K562 (cell line): ENCODE measurements around the gene LNPEP. TPM values are rescaled to one million over a fixed set of nuclear protein-coding genes. Genes with fewer than 3 reads are reported as not detected.

Experiments
- ATAC-seq: fragments of 200-7000 bp; cut with Tn5 transposase; 3 replicates; pipeline ENCODE4 v1.9.1; 2020; ENCODE audit warnings: moderate library complexity
- BruUV-seq: library from RNA; stranded (reverse); fragments of 400-500 nt; replicated peaks from 2 replicates; lab custom pipeline; 2021; lab: Mats Ljungman, UMichigan
- CTCF ChIA-PET: fragments of 300-600 bp; formaldehyde crosslinking; extraction: SDS; loops from one replicate; lab custom pipeline; 2021; ENCODE audit warnings: low intra/inter-chr PET ratio; lab: Yijun Ruan, JAX
- POLR2A ChIA-PET: fragments of 300-600, 350-650 bp; sonication (Branson Sonifier 250); formaldehyde crosslinking; extraction: SDS; loops from one replicate; lab custom pipeline; 2021; ENCODE audit warnings: antibody characterized with exemption, inconsistent platforms; lab: Yijun Ruan, JAX
- DNase-seq, 4 experiments: peaks; one replicate each; pipeline versions ENCODE4 v3.0.0 to v3.0.0-alpha.2; 2011 to 2018; ENCODE audit warnings: low spot score in 3 of 4, mixed read lengths in 3 of 4; ENCODE audit errors: extremely low read depth in 1 of 4
- FAIRE-seq: peaks from 2 replicates; lab custom pipeline; 2011; peaks lifted over from hg19 to GRCh38; lab: Jason Lieb, UNC
- H2AFZ ChIP-seq: 2 replicates; pipeline ENCODE4 v1.6.0; 2011; ENCODE audit warnings: low read depth, low read length, control low read depth, inconsistent platforms
- H3K27ac ChIP-seq: fragments of 200-600 bp; 3 replicates; pipeline ENCODE4 v1.8.0; 2011; ENCODE audit warnings: low read depth, mild to moderate bottlenecking, control low read depth, inconsistent platforms, low read length, moderate library complexity, mixed read lengths; ENCODE audit errors: extremely low read depth
- H3K27me3 ChIP-seq, 2 experiments: fragments of 300-600 bp in 1 of 2; 2 replicates in 1 of 2; 3 replicates in 1 of 2; pipeline versions ENCODE4 v1.6.0 to v1.8.0; 2011; ENCODE audit warnings: inconsistent platforms in 2 of 2, low read length in 2 of 2, mild to moderate bottlenecking in 1 of 2, mixed read lengths in 1 of 2, moderate library complexity in 1 of 2; ENCODE audit not compliant: control insufficient read depth in 2 of 2, insufficient read depth in 2 of 2
- H3K36me3 ChIP-seq: fragments of 300-600 bp; 3 replicates; pipeline ENCODE4 v1.8.0; 2011; ENCODE audit warnings: mild to moderate bottlenecking, low read length, inconsistent platforms; ENCODE audit not compliant: control insufficient read depth, insufficient read depth
- H3K4me1 ChIP-seq, 2 experiments: fragments of 200-600 bp in 1 of 2; replicated peaks in 1 of 2; 2 replicates in 1 of 2; 3 replicates in 1 of 2; pipeline versions ENCODE4 v1.5.1 to v1.8.0; 2011; ENCODE audit warnings: inconsistent platforms in 2 of 2, low read length in 2 of 2, mild to moderate bottlenecking in 1 of 2, mixed read lengths in 1 of 2, moderate library complexity in 1 of 2; ENCODE audit not compliant: control insufficient read depth in 2 of 2, insufficient read depth in 2 of 2
- H3K4me2 ChIP-seq: 2 replicates; pipeline ENCODE4 v1.6.1; 2011; ENCODE audit warnings: low read length, control low read depth, inconsistent platforms, mixed read lengths; ENCODE audit not compliant: insufficient read depth
- H3K4me3 ChIP-seq: fragments of 200-600 bp; sonication (generic), shearing (Covaris generic); 2 replicates; pipeline ENCODE4 v1.5.1; 2016; ENCODE audit warnings: control low read depth, inconsistent platforms
- H3K79me2 ChIP-seq: fragments of 200-600 bp; 3 replicates; pipeline ENCODE4 v1.8.0; 2011; ENCODE audit warnings: low read length, inconsistent platforms; ENCODE audit not compliant: control insufficient read depth, insufficient read depth
- H3K9ac ChIP-seq, 2 experiments: 2 replicates each; pipeline versions ENCODE4 v1.6.0 to v1.6.1; 2011; ENCODE audit warnings: low read depth in 2 of 2, low read length in 2 of 2, control low read depth in 1 of 2, inconsistent platforms in 1 of 2, mild to moderate bottlenecking in 1 of 2, mixed read lengths in 1 of 2; ENCODE audit not compliant: insufficient read depth in 1 of 2
- H3K9me1 ChIP-seq: one replicate; pipeline ENCODE4 v1.6.0; 2011; ENCODE audit warnings: inconsistent platforms, mild to moderate bottlenecking, low read length, moderate library complexity; ENCODE audit not compliant: control insufficient read depth, insufficient read depth
- H3K9me3 ChIP-seq: replicated peaks from 2 replicates; pipeline ENCODE4 v1.5.1; 2011; ENCODE audit warnings: low read depth, low read length, inconsistent platforms; ENCODE audit not compliant: control insufficient read depth, insufficient read depth
- H4K20me1 ChIP-seq: replicated peaks from 2 replicates; pipeline ENCODE4 v1.6.1; 2011; ENCODE audit warnings: low read length, inconsistent platforms, mixed read lengths; ENCODE audit not compliant: control insufficient read depth, insufficient read depth
- ATF1 ChIP-seq, 2 experiments: fragments of 450-650 bp in 1 of 2; IDR thresholded peaks; 2 replicates each; pipeline ENCODE4 v1.6.1; 2016; ENCODE audit warnings: missing compliant biosample characterization in 1 of 2, missing genetic modification characterization in 1 of 2
- BRD9 ChIP-seq: fragments of 450-650 bp; IDR thresholded peaks from 2 replicates; pipeline ENCODE4 v1.6.1; 2018; ENCODE audit warnings: low read depth; ENCODE audit not compliant: partially characterized antibody
- C11orf30 ChIP-seq: fragments of 450-650 bp; IDR thresholded peaks from 2 replicates; pipeline ENCODE4 v1.6.1; 2016; ENCODE audit warnings: low read depth, mild to moderate bottlenecking
- CREB3 ChIP-seq: fragments of 450-650 bp; conservative IDR thresholded peaks from 2 replicates; pipeline ENCODE4 v1.6.1; 2016; ENCODE audit warnings: missing genetic modification characterization, low read depth, mild to moderate bottlenecking, missing compliant biosample characterization, moderate library complexity
- DPF2 ChIP-seq: fragments of 450-650 bp; IDR thresholded peaks from 2 replicates; pipeline ENCODE4 v1.6.1; 2016
- ERF ChIP-seq: fragments of 450-650 bp; formaldehyde crosslinking; IDR thresholded peaks from 2 replicates; pipeline ENCODE4 v1.4.0; 2020; ENCODE audit warnings: mild to moderate bottlenecking, mixed read lengths
- HDGF ChIP-seq: fragments of 450-650 bp; IDR thresholded peaks from 2 replicates; pipeline ENCODE4 v1.6.1; 2016
- HMBOX1 ChIP-seq: sonication (generic); IDR thresholded peaks from 2 replicates; pipeline ENCODE4 v1.6.1; 2016
- MCM3 ChIP-seq: fragments of 450-650 bp; IDR thresholded peaks from 2 replicates; pipeline ENCODE4 v1.6.1; 2016
- NFXL1 ChIP-seq: fragments of 450-650 bp; formaldehyde crosslinking; IDR thresholded peaks from 2 replicates; pipeline ENCODE4 v1.4.0; 2021; ENCODE audit warnings: mild to moderate bottlenecking
- OTX1 ChIP-seq: fragments of 450-650 bp; formaldehyde crosslinking; IDR thresholded peaks from 2 replicates; pipeline ENCODE4 v1.4.0; 2022; ENCODE audit warnings: mild to moderate bottlenecking
- PCBP2 ChIP-seq: fragments of 200-400 bp; formaldehyde crosslinking; IDR thresholded peaks from 2 replicates; pipeline ENCODE4 v1.6.1; 2018; ENCODE audit warnings: low read length, low read depth, mild to moderate bottlenecking, moderate library complexity; ENCODE audit not compliant: poor library complexity, severe bottlenecking
- POLR2G ChIP-seq: fragments of 200-400 bp; formaldehyde crosslinking; IDR thresholded peaks from 2 replicates; pipeline ENCODE4 v1.6.1; 2017; ENCODE audit warnings: low read depth, mild to moderate bottlenecking, antibody characterized with exemption, low read length, moderate library complexity
- POLR2H ChIP-seq: IDR thresholded peaks from 2 replicates; pipeline ENCODE4 v1.6.1; 2016; ENCODE audit warnings: missing genetic modification characterization, low read depth, mild to moderate bottlenecking, control low read depth, missing compliant biosample characterization, moderate library complexity
- SAP30 ChIP-seq: fragments of 200-600 bp; sonication (generic); IDR thresholded peaks from 2 replicates; pipeline ENCODE4 v1.6.1; 2012; ENCODE audit warnings: borderline replicate concordance, low read depth, mild to moderate bottlenecking, moderate library complexity, low read length, control low read depth, inconsistent platforms; ENCODE audit not compliant: insufficient read depth, poor library complexity, severe bottlenecking
- ZBTB2 ChIP-seq: fragments of 450-650 bp; IDR thresholded peaks from 2 replicates; pipeline ENCODE4 v1.6.1; 2016; ENCODE audit warnings: antibody characterized with exemption
- ZBTB7A ChIP-seq: IDR thresholded peaks from 2 replicates; pipeline ENCODE4 v1.6.1; 2011; ENCODE audit warnings: low read depth, mild to moderate bottlenecking, low read length, moderate library complexity, borderline replicate concordance; ENCODE audit not compliant: control insufficient read depth
- ZFPM2 ChIP-seq: fragments of 250-450 bp; sonication (Bioruptor Pico); IDR thresholded peaks from 2 replicates; pipeline ENCODE4 v1.5.1; 2022; ENCODE audit warnings: mild to moderate bottlenecking
- ZNF75A ChIP-seq: fragments of 450-650 bp; formaldehyde crosslinking; IDR thresholded peaks from 2 replicates; pipeline ENCODE4 v1.4.0; 2020; ENCODE audit warnings: mild to moderate bottlenecking
- ZSCAN29 ChIP-seq: fragments of 450-650 bp; IDR thresholded peaks from 2 replicates; pipeline ENCODE4 v1.6.1; 2017
- WGBS: fragments of 100-300 bp; shearing (Covaris generic); methylation state at CpG from one replicate; pipeline ENCODE4 v1.1.6; 2016; ENCODE audit warnings: low coverage, mixed read lengths; ENCODE audit not compliant: insufficient coverage; ENCODE audit errors: missing lambda C conversion rate; 5-methylcytosine and 5-hydroxymethylcytosine counted together
- in situ Hi-C: fragments of 300-500 bp; cut with MboI; formaldehyde crosslinking; loops from 4 replicates; pipeline ENCODE4 v1.15.0; 2018; ENCODE audit warnings: inconsistent platforms, mixed read lengths
- intact Hi-C: fragments of 100-400 bp; cut with micrococcal nuclease; formaldehyde crosslinking; loops from 2 replicates; pipeline ENCODE4 v1.14.2; 2022
- polyA plus RNA-seq, 8 experiments: library from polyadenylated mRNA; depleted of rRNA in 4 of 8; stranded (reverse) in 5 of 8; unstranded in 3 of 8; fragments of >200 nt; fragmentation: Nextera tagmentation in 2 of 8; fragmentation: Illumina TruSeq in 1 of 8; extraction: Ambion mirVana in 2 of 8; extraction: Trizol in 1 of 8; gene quantifications; 2 replicates each; pipeline versions ENCODE4 v1.2.1 to v1.2.3, GENCODE V29; 2011 to 2014; ENCODE audit warnings: inconsistent platforms in 1 of 8, missing spikeins in 1 of 8
- total RNA-seq, 7 experiments: library from RNA; depleted of rRNA in 6 of 7; stranded (reverse); fragments of >200 nt in 6 of 7; fragmentation: Illumina TruSeq in 2 of 7; extraction: Trizol in 2 of 7; gene quantifications; 2 replicates each; pipeline versions ENCODE4 v1.2.1 to v1.2.3, GENCODE V29; 2011 to 2021; ENCODE audit warnings: low replicate concordance in 1 of 7

LNPEP gene
- total and polyA plus RNA-seq, 9 of the 15 experiments (the other 6 are each of a cell fraction or from before 2014, with no cell fraction given), result 2.6 to 27.9 (median 11.2) TPM

GRCh38 chr5:97056263-97056662, 120.4 kb downstream of the LNPEP start (continued):
- TF ChIP-seq ATF1 (CRISPR knock-in tag; IDR thresholded peaks at IDR 0.05) (no peak), ATF1 (tag; IDR thresholded peaks at IDR 0.05) (no peak), ZNF75A (CRISPR knock-in tag) (no peak), POLR2H (tag) (no peak), ERF (CRISPR knock-in tag) (no peak)

GRCh38 chr5:97062046-97062445, 126.2 kb downstream of the LNPEP start:
- Histone ChIP-seq H2AFZ (no peak overlapping the region), H3K4me1 (no peaks in the 10 kb centered on the region), H3K27me3 (no peaks in the 10 kb centered on the region; a peak in 1 of 5 replicates), H3K36me3 (no peaks in the 10 kb centered on the region), H3K9ac (no peak overlapping the region), H3K4me3 (no peak overlapping the region), H4K20me1 (no peaks in the 10 kb centered on the region), H3K4me2 (no peak overlapping the region), H3K9me3 (no peaks in the 10 kb centered on the region), H3K79me2 (no peaks in the 10 kb centered on the region), H3K27ac (no peak overlapping the region), H3K9me1 (no peaks in the 10 kb centered on the region)
- ChIA-PET POLR2A (interaction anchor here (1.1 kb wide), 1 partner anchor 9 kb away, joined by 3 read pairs; no protein-coding TSS in a partner anchor), CTCF (no interaction called here)
- no peak for DNase-seq
- no peak for ATAC-seq
- no TSS peak for BruUV-seq
- FAIRE-seq, result no peak
- in situ Hi-C loops (no loop called here), intact Hi-C loops (loop anchor here (5.0 kb wide), 2 partner anchors 80 to 100 kb away; partner anchors contain the start of gene LIX1)
- 14% methylated on average over 8 of the region's 8 CpGs for WGBS
- no peak for TF ChIP-seq HDGF
- no peak for TF ChIP-seq C11orf30
- TF ChIP-seq ZSCAN29, result no peak
- no peak for TF ChIP-seq ZBTB2
- TF ChIP-seq NFXL1 (CRISPR knock-in tag), result no peak
- no peak for TF ChIP-seq OTX1 (CRISPR knock-in tag)
- TF ChIP-seq MCM3, result no peak
- TF ChIP-seq SAP30, result no peak
- TF ChIP-seq ZBTB7A, result no peak
- TF ChIP-seq DPF2, result no peak
- no peak for TF ChIP-seq BRD9
- TF ChIP-seq PCBP2, result no peak
- no peak for TF ChIP-seq POLR2G
- no peak for TF ChIP-seq HMBOX1
- no peak for TF ChIP-seq CREB3 (tag)
- no peak for TF ChIP-seq ZFPM2 (CRISPR knock-in tag)
